GM12873 (cell line): ENCODE measurements around the gene KIRREL1.
A peak's percentile ranks its signal among the peaks of the same experiment; 100 is the strongest.

ENCODE experiments used
- TF ChIP-seq, protein P1 (sequence below): IDR thresholded peaks from 2 replicates; pipeline ENCODE4 v1.5.1; 2012; ENCODE audit warnings: low read depth, mild to moderate bottlenecking, moderate library complexity, low read length, control low read depth; ENCODE audit not compliant: insufficient read depth; ENCODE audit errors: missing control alignments

The KIRREL1 gene

DNA sequence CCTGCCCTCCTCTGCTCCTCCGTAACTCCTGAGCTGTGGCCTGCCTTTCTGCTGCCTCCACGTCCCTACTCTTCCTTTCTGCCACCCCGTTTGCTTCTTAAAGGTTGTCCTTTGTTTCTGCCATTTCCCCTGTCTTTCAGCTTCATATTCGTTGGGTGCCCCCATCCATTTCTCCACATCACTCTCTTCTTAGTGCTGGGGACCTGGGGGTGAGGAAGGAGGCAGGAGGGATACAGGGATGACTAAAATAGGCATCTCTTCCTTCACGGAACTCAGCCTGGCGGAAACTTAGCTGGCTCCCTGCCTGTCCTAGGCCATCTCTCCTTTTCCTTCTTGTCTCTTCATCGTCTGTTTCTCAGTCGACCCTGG lies 120.3 kb downstream of the KIRREL1 start:
- TF ChIP-seq, protein P1, sequence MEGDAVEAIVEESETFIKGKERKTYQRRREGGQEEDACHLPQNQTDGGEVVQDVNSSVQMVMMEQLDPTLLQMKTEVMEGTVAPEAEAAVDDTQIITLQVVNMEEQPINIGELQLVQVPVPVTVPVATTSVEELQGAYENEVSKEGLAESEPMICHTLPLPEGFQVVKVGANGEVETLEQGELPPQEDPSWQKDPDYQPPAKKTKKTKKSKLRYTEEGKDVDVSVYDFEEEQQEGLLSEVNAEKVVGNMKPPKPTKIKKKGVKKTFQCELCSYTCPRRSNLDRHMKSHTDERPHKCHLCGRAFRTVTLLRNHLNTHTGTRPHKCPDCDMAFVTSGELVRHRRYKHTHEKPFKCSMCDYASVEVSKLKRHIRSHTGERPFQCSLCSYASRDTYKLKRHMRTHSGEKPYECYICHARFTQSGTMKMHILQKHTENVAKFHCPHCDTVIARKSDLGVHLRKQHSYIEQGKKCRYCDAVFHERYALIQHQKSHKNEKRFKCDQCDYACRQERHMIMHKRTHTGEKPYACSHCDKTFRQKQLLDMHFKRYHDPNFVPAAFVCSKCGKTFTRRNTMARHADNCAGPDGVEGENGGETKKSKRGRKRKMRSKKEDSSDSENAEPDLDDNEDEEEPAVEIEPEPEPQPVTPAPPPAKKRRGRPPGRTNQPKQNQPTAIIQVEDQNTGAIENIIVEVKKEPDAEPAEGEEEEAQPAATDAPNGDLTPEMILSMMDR, result no peak

DNA sequence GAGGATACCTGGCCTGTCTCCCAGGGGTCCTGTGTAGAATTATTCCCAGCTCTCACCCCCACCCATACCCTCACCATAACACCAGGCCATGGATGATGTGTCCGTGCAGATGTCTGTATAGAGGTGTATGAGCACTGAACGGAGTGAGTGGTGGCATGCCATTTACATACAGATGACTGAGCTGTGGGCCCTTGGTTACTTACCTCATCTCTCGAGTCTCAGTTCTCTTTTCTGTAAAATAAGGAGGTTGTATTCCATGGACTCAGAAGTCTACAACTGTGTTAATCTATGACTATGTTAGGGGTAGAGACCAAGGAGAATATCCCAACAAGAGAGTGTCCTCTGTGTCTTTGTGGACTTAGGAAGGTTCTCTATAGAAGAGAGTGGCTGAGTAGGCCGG lies 121.7 kb downstream of the KIRREL1 start:
- TF ChIP-seq, protein P1, result no peak

DNA sequence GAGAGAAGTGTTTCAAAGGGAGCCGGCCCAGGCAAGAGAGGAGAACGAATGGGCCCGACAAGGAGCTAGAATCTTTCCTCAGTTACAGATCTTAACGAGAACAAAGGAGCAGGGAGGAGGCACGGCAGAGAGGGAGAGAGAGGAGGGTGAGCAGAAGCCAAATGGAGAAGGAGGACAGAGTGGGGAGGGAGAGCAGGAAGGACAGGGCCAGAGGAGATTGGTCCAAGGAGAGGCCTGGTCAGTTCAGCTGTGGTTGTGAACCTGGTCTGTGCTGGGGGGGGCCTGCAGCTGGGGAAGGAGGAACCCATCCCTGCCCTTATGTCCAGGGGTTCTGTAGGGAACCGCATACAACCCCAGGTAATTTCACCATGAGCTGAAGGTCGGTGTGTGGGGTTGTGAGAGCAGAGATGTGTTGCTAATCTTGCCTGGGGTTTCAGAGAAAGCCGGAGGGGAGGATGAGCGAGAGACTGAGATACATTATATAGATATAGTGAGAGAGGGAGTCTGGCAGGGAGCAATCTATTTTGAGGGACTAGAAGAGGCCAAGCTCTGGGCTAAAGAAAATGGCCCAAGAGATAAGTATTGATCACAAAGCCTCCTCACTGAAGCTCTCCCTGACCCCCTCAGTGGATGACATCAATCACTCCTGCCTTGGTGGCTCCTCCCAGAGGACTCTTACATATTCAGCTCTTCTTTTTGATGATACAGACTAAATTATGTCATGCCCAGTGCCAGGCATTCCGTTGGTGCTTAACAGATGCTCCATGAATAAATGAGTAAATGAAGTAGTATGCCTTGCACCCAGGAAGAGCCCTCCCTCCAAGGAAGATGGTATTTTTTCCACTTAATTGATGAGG lies 123.1 kb downstream of the KIRREL1 start:
- TF ChIP-seq, protein P1, result no peak

DNA sequence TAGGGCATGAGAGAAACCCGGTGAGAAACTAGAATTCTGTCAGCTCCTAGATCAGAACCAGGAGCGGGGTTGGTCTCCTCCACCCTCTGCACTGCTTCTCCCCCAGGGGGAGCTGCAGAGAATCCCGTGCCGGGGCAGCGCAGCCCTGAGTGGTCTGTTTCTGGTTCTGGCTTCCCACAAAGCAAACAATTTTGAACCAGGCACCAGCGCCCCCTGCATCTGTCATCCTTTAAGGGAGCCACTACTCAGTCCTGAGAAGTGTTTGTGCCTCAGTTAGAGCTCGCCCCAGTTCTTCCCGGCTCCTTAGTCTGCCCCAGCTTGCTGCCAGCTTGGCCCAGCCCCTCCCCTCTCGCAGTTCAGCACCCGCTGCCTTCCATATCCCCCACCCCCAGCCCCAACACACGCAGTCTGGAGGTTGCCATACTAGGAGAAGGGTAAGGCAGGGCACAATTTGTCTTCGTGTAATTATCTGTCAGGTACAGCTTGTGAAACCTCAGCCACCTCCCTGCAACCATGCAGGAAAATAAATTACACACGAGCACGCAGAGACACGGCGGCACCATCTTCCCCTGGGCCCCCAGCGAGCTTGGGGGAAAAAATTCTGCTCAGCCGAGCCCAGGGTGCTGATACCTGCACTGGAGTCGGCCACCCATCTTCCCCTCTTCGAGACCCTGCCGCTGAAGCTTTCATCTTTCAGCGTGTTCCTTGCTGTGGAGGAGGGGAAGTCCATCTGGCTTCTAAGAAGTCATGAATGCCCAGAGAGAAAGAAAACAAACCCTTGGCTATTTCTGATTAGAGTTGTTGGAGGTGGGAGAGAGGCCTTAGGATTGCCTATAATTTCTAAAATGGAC lies 124.6 kb downstream of the KIRREL1 start:
- TF ChIP-seq, protein P1, result peak; percentile 19

DNA sequence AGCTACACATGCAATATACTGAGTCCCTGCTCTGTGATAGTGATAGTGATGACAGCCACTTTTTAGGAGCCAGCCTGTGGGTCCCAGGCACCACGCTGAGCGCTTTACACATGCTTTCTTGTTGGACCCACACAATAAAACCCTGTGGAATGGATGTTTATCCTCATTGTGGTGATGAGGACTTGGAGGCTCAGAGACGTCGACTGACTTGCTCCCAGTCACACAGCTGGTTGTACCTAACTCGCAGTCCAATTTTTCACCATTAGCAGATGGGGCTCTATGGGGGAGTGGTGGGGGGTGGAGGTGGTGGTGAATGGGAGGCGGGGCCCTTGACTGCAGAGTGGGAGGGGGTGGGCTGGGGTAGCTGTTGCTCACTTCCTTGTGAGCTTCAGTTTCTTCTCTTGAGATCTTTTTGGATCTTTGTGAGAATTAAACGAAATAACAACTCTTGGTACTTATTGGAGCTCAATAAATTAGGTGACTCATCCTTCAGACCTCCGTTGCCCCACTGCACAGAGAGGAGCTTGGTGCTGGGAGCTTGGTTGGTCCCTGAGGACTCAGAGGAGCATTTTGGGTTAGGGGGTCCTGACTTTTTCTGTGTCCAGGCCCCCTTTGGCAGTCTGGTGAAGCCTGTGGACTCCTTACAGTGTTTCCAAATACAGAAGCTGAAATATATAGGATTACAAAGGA lies 125.4 kb downstream of the KIRREL1 start:
- TF ChIP-seq, protein P1, result no peak

DNA sequence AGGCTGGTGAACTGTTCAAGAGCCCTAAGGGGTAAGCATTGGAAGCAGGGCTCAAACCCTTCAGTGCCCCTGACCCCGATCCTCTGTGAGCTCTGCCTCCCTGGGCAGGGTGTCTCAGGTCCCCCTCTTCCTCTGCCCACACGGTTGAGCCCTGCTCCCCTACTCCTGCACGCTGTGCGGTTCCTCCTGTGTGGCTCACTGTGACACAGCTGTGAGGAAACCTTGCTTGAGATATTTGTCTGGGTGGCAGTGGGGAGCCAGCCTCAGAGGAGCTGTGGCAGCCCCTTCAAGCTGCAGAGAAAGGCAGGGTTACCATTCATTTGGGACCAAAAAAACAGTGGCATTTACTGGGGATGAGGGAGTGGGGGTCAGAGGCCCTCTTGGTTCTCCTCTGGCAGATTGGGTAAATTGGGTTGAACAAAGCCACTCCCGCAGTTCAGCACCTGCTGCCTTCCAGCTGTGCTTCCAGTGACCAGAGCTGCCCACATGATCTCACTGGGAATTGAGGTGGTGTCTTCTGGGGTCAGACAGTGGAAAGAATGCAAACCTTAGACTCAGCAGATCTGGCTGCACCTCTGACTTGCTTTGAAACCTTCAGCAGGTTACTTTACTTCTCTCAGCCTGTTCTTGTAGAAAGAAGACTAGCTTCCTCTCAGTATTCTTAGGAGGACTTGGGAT lies 126.7 kb downstream of the KIRREL1 start:
- TF ChIP-seq, protein P1, result no peak
